Measurements from ENCODE around the gene TRPM1.

Gene TRPM1

GRCh38 chr15:31049111-31049510, 52.4 kb downstream of the TRPM1 start:
- no peak for DNase-seq (ENCODE audit: low spot score)

GRCh38 chr15:31047437-31047836, 54.1 kb downstream of the TRPM1 start:
- DNase-seq (ENCODE audit: low spot score) = no peak

- DNase-seq (ENCODE audit: low spot score) = no peak
These were observed 54.7 kb downstream of the TRPM1 start for GRCh38 chr15:31046759-31047359.

GRCh38 chr15:31045606-31046005, 55.9 kb downstream of the TRPM1 start:
- DNase-seq (ENCODE audit: low spot score) = no peak

GRCh38 chr15:31042751-31043150, 58.8 kb downstream of the TRPM1 start:
- no peak for DNase-seq (ENCODE audit: low spot score)

- no peak for DNase-seq (ENCODE audit: low spot score)
These were observed 59.9 kb downstream of the TRPM1 start for GRCh38 chr15:31041610-31042009.

GRCh38 chr15:31040611-31041010, 60.9 kb downstream of the TRPM1 start:
- no peak for DNase-seq (ENCODE audit: low spot score)

- DNase-seq (ENCODE audit: low spot score) = no peak
These were observed 61.6 kb downstream of the TRPM1 start for GRCh38 chr15:31039961-31040360.

GRCh38 chr15:31037731-31038477, 63.6 kb downstream of the TRPM1 start:
- no peak for DNase-seq (ENCODE audit: low spot score)

GRCh38 chr15:31036783-31037182, 64.7 kb downstream of the TRPM1 start:
- DNase-seq (ENCODE audit: low spot score) = no peak

GRCh38 chr15:31035610-31036009, 65.9 kb downstream of the TRPM1 start:
- no peak for DNase-seq (ENCODE audit: low spot score)

GRCh38 chr15:31034152-31034551, 67.4 kb downstream of the TRPM1 start:
- DNase-seq (ENCODE audit: low spot score) = no peak

- no peak for DNase-seq (ENCODE audit: low spot score)
These were observed 68.6 kb downstream of the TRPM1 start for GRCh38 chr15:31032961-31033371.

- DNase-seq (ENCODE audit: low spot score) = peak; percentile 8
These were observed 70.0 kb downstream of the TRPM1 start for GRCh38 chr15:31031471-31032067.

- no peak for DNase-seq (ENCODE audit: low spot score)
These were observed 73.5 kb downstream of the TRPM1 start for GRCh38 chr15:31027910-31028578.

GRCh38 chr15:31025996-31026395, 75.5 kb downstream of the TRPM1 start:
- DNase-seq (ENCODE audit: low spot score) = no peak

GRCh38 chr15:31024979-31025378, 76.5 kb downstream of the TRPM1 start:
- DNase-seq (ENCODE audit: low spot score) = no peak

GRCh38 chr15:31024330-31024729, 77.2 kb downstream of the TRPM1 start:
- DNase-seq (ENCODE audit: low spot score) = no peak

- DNase-seq (ENCODE audit: low spot score) = no peak
These were observed 77.7 kb downstream of the TRPM1 start for GRCh38 chr15:31023841-31024240.

- no peak for DNase-seq (ENCODE audit: low spot score)
These were observed 80.4 kb downstream of the TRPM1 start for GRCh38 chr15:31021067-31021665.

- DNase-seq (ENCODE audit: low spot score) = no peak
These were observed 81.0 kb downstream of the TRPM1 start for GRCh38 chr15:31020542-31020941.

- DNase-seq (ENCODE audit: low spot score) = no peak
These were observed 81.5 kb downstream of the TRPM1 start for GRCh38 chr15:31019986-31020385.

Measured in RKO (cell line).